ENCODE data around the gene H1-8. TPM values are rescaled to one million over a fixed set of nuclear protein-coding genes. Genes with fewer than 3 reads are reported as not detected.
A peak's percentile ranks its signal among the peaks of the same experiment; 100 is the strongest.

Gene H1-8
- total and polyA plus RNA-seq, 4 experiments from 2014 or later, result not detected

GRCh38 chr3:129567176-129567705 lies 24.3 kb downstream of the H1-8 start:
- Histone ChIP-seq H3K27ac (ENCODE audit: low read depth, low read length) (no peak overlapping the region), H3K27me3 (ENCODE audit: insufficient read depth, low read length) (no peaks in the 10 kb centered on the region), H3K4me1 (ENCODE audit: insufficient read depth, low read length) (no peaks in the 10 kb centered on the region), H3K4me3 (ENCODE audit: low read length in 2 of 2) (no peak overlapping the region), H3K9me3 (ENCODE audit: control insufficient read depth in 1 of 2, low read length in 2 of 2) (no peaks in the 10 kb centered on the region), H3K36me3 (ENCODE audit: insufficient read depth, low read length) (no peaks in the 10 kb centered on the region)
- no peak overlapping the region for H3K4me3 Mint-ChIP-seq
- peak overlapping the region in 1 of 7 donors; percentile 26 for H3K27ac Mint-ChIP-seq
- no peaks in the 10 kb centered on the region for H3K27me3 Mint-ChIP-seq
- intact Hi-C loops (cut with micrococcal nuclease), result loop anchor here (1.0 kb wide), 1 partner anchor 36 kb away; no protein-coding TSS in a partner anchor
- peaks cover 0 to 14% (median 4%) of the 10 kb centered on the region in 4 donors for H3K4me1 Mint-ChIP-seq
- peaks cover 2 to 4% of the 10 kb centered on the region in 2 donors for H3K36me3 Mint-ChIP-seq
- no peaks in the 10 kb centered on the region for H3K9me3 Mint-ChIP-seq
- CTCF ChIA-PET (ENCODE audit: partially characterized antibody), result interaction anchor here (1.0 to 1.9 kb wide), 2 partner anchors 72 to 77 kb away, joined by 3 to 6 read pairs; no protein-coding TSS in a partner anchor
- POLR2A ChIA-PET (ENCODE audit: partially characterized antibody), result interaction anchor here (1.0 to 4.4 kb wide), 4 partner anchors 9 to 127 kb away, joined by 3 to 24 read pairs (median 4); partner anchors contain the start of genes IFT122 and MBD4
- DNase-seq, result no peak

GRCh38 chr3:129567939-129568338 lies 25.0 kb downstream of the H1-8 start:
- no peak overlapping the region for H3K4me3 ChIP-seq (ENCODE audit: low read length in 2 of 2)
- ChIA-PET POLR2A (ENCODE audit: partially characterized antibody) (interaction anchor here (1.7 to 4.4 kb wide), 2 partner anchors 9 to 37 kb away, joined by 5 to 24 read pairs; no protein-coding TSS in a partner anchor), CTCF (ENCODE audit: partially characterized antibody) (interaction anchor here (1.9 kb wide), 1 partner anchor 78 kb away, joined by 6 read pairs; no protein-coding TSS in a partner anchor)
- no peaks in the 10 kb centered on the region for H3K27me3 ChIP-seq (ENCODE audit: insufficient read depth, low read length)
- Mint-ChIP-seq H3K4me3 (no peak overlapping the region), H3K9me3 (no peaks in the 10 kb centered on the region), H3K27me3 (no peaks in the 10 kb centered on the region), H3K27ac (peak overlapping the region in 3 of 7 donors; percentile 29 to 88 (median 69)), H3K4me1 (peaks cover 0 to 16% (median 4%) of the 10 kb centered on the region in 4 donors), H3K36me3 (peaks cover 4% of the 10 kb centered on the region in 2 donors)
- H3K27ac ChIP-seq (ENCODE audit: low read depth, low read length), result no peak overlapping the region
- H3K4me1 ChIP-seq (ENCODE audit: insufficient read depth, low read length), result no peaks in the 10 kb centered on the region
- no peak for DNase-seq
- no peaks in the 10 kb centered on the region for H3K36me3 ChIP-seq (ENCODE audit: insufficient read depth, low read length)
- no peaks in the 10 kb centered on the region for H3K9me3 ChIP-seq (ENCODE audit: control insufficient read depth in 1 of 2, low read length in 2 of 2)
- intact Hi-C loops (cut with micrococcal nuclease), result loop anchor here (1.0 kb wide), 1 partner anchor 37 kb away; no protein-coding TSS in a partner anchor

GRCh38 chr3:129569856-129570255 lies 26.9 kb downstream of the H1-8 start:
- H3K4me3 ChIP-seq (ENCODE audit: low read length in 2 of 2), result no peak overlapping the region
- no peak overlapping the region for H3K27ac ChIP-seq (ENCODE audit: low read depth, low read length)
- ChIA-PET CTCF (ENCODE audit: partially characterized antibody) (no interaction called here), POLR2A (ENCODE audit: partially characterized antibody) (interaction anchor here (0.8 to 1.0 kb wide), 2 partner anchors 8 to 11 kb away, joined by 3 read pairs; no protein-coding TSS in a partner anchor)
- Mint-ChIP-seq H3K4me3 (no peak overlapping the region), H3K27ac (peak overlapping the region in 4 of 7 donors; percentile 55 to 67 (median 65)), H3K9me3 (peaks cover 0 to 2% (median 0%) of the 10 kb centered on the region in 8 donors), H3K27me3 (no peaks in the 10 kb centered on the region), H3K36me3 (peaks cover 4 to 7% of the 10 kb centered on the region in 2 donors), H3K4me1 (peaks cover 0 to 22% (median 7%) of the 10 kb centered on the region in 4 donors)
- no peaks in the 10 kb centered on the region for H3K36me3 ChIP-seq (ENCODE audit: insufficient read depth, low read length)
- no peak for DNase-seq
- no peaks in the 10 kb centered on the region for H3K9me3 ChIP-seq (ENCODE audit: control insufficient read depth in 1 of 2, low read length in 2 of 2)
- intact Hi-C loops (cut with micrococcal nuclease), result no loop called here
- peaks cover 7% of the 10 kb centered on the region for H3K4me1 ChIP-seq (ENCODE audit: insufficient read depth, low read length)
- H3K27me3 ChIP-seq (ENCODE audit: insufficient read depth, low read length), result no peaks in the 10 kb centered on the region

- CTCF ChIA-PET (ENCODE audit: partially characterized antibody), result no interaction called here
- peaks cover 27% of the 10 kb centered on the region for H3K4me1 ChIP-seq (ENCODE audit: insufficient read depth, low read length)
- Mint-ChIP-seq H3K4me1 (peaks cover 11 to 42% (median 25%) of the 10 kb centered on the region in 4 donors), H3K27me3 (no peaks in the 10 kb centered on the region), H3K9me3 (peaks cover 0 to 2% (median 0%) of the 10 kb centered on the region in 8 donors), H3K36me3 (peaks cover 2 to 7% of the 10 kb centered on the region in 2 donors), H3K4me3 (no peak overlapping the region), H3K27ac (peak overlapping the region in 4 of 7 donors; percentile 41 to 82 (median 60))
- H3K4me3 ChIP-seq (ENCODE audit: low read length in 2 of 2), result no peak overlapping the region
- DNase-seq, result no peak
- H3K36me3 ChIP-seq (ENCODE audit: insufficient read depth, low read length), result no peaks in the 10 kb centered on the region
- no peak overlapping the region for H3K27ac ChIP-seq (ENCODE audit: low read depth, low read length)
- no peaks in the 10 kb centered on the region for H3K27me3 ChIP-seq (ENCODE audit: insufficient read depth, low read length)
- intact Hi-C loops (cut with micrococcal nuclease), result no loop called here
- POLR2A ChIA-PET (ENCODE audit: partially characterized antibody), result no interaction called here
- H3K9me3 ChIP-seq (ENCODE audit: control insufficient read depth in 1 of 2, low read length in 2 of 2), result no peaks in the 10 kb centered on the region
These were observed 28.9 kb downstream of the H1-8 start for GRCh38 chr3:129571605-129572547.

GRCh38 chr3:129572603-129573002 lies 29.6 kb downstream of the H1-8 start:
- H3K4me3 Mint-ChIP-seq, result no peak overlapping the region
- DNase-seq, result no peak
- no peak overlapping the region for H3K4me3 ChIP-seq (ENCODE audit: low read length in 2 of 2)
- intact Hi-C loops (cut with micrococcal nuclease), result no loop called here
- H3K9me3 Mint-ChIP-seq, result peaks cover 0 to 2% (median 0%) of the 10 kb centered on the region in 8 donors
- ChIA-PET CTCF (ENCODE audit: partially characterized antibody) (no interaction called here), POLR2A (ENCODE audit: partially characterized antibody) (no interaction called here)
- H3K27me3 Mint-ChIP-seq, result no peaks in the 10 kb centered on the region
- H3K9me3 ChIP-seq (ENCODE audit: control insufficient read depth in 1 of 2, low read length in 2 of 2), result no peaks in the 10 kb centered on the region
- peaks cover 33% of the 10 kb centered on the region for H3K4me1 ChIP-seq (ENCODE audit: insufficient read depth, low read length)
- H3K27me3 ChIP-seq (ENCODE audit: insufficient read depth, low read length), result no peaks in the 10 kb centered on the region
- peak overlapping the region in 2 of 7 donors; percentile 78 to 81 for H3K27ac Mint-ChIP-seq
- H3K36me3 Mint-ChIP-seq, result peaks cover 2 to 7% of the 10 kb centered on the region in 2 donors
- H3K4me1 Mint-ChIP-seq, result peaks cover 13 to 48% (median 29%) of the 10 kb centered on the region in 4 donors
- no peaks in the 10 kb centered on the region for H3K36me3 ChIP-seq (ENCODE audit: insufficient read depth, low read length)
- H3K27ac ChIP-seq (ENCODE audit: low read depth, low read length), result no peak overlapping the region

- ChIA-PET POLR2A (ENCODE audit: partially characterized antibody) (no interaction called here), CTCF (ENCODE audit: partially characterized antibody) (no interaction called here)
- Histone ChIP-seq H3K4me3 (ENCODE audit: low read length in 2 of 2) (no peak overlapping the region), H3K27me3 (ENCODE audit: insufficient read depth, low read length) (no peaks in the 10 kb centered on the region), H3K4me1 (ENCODE audit: insufficient read depth, low read length) (peaks cover 42% of the 10 kb centered on the region), H3K27ac (ENCODE audit: low read depth, low read length) (no peak overlapping the region), H3K36me3 (ENCODE audit: insufficient read depth, low read length) (no peaks in the 10 kb centered on the region), H3K9me3 (ENCODE audit: control insufficient read depth in 1 of 2, low read length in 2 of 2) (no peaks in the 10 kb centered on the region)
- Mint-ChIP-seq H3K36me3 (peaks cover 2 to 7% of the 10 kb centered on the region in 2 donors), H3K27me3 (no peaks in the 10 kb centered on the region), H3K4me3 (no peak overlapping the region), H3K4me1 (peaks cover 15 to 52% (median 35%) of the 10 kb centered on the region in 4 donors), H3K27ac (peak overlapping the region in 4 of 7 donors; percentile 74 to 91 (median 86)), H3K9me3 (peaks cover 0 to 2% (median 0%) of the 10 kb centered on the region in 8 donors)
- DNase-seq, result no peak
- intact Hi-C loops (cut with micrococcal nuclease), result no loop called here
These were observed 30.5 kb downstream of the H1-8 start for GRCh38 chr3:129573493-129573892.

GRCh38 chr3:129574206-129574605 lies 31.2 kb downstream of the H1-8 start:
- ChIA-PET CTCF (ENCODE audit: partially characterized antibody) (no interaction called here), POLR2A (ENCODE audit: partially characterized antibody) (interaction anchor here (6.2 kb wide), 1 partner anchor 31 kb away, joined by 154 read pairs; the partner anchor contains the start of gene PLXND1)
- Mint-ChIP-seq H3K36me3 (peaks cover 2 to 7% of the 10 kb centered on the region in 2 donors), H3K4me1 (peaks cover 14 to 53% (median 35%) of the 10 kb centered on the region in 4 donors), H3K27ac (peak overlapping the region in 5 of 7 donors; percentile 60 to 95 (median 75)), H3K9me3 (peaks cover 0 to 2% (median 0%) of the 10 kb centered on the region in 8 donors), H3K27me3 (no peaks in the 10 kb centered on the region), H3K4me3 (no peak overlapping the region)
- Histone ChIP-seq H3K4me1 (ENCODE audit: insufficient read depth, low read length) (peaks cover 49% of the 10 kb centered on the region), H3K36me3 (ENCODE audit: insufficient read depth, low read length) (no peaks in the 10 kb centered on the region), H3K4me3 (ENCODE audit: low read length in 2 of 2) (no peak overlapping the region), H3K27ac (ENCODE audit: low read depth, low read length) (no peak overlapping the region), H3K9me3 (ENCODE audit: control insufficient read depth in 1 of 2, low read length in 2 of 2) (no peaks in the 10 kb centered on the region), H3K27me3 (ENCODE audit: insufficient read depth, low read length) (no peaks in the 10 kb centered on the region)
- intact Hi-C loops (cut with micrococcal nuclease), result no loop called here
- no peak for DNase-seq
